ENCODE data around the gene SMYD3.

Gene SMYD3

GRCh38 chr1:246068619-246069509, 438.2 kb downstream of the SMYD3 start:
- no peak for DNase-seq
- Histone ChIP-seq H3K4me3 (ENCODE audit: low read depth, low read length) (no peak overlapping the region), H3K27me3 (no peaks in the 10 kb centered on the region), H3K36me3 (no peaks in the 10 kb centered on the region), H3K9me3 (no peaks in the 10 kb centered on the region), H3K4me1 (peaks cover 45% of the 10 kb centered on the region)
- no peak for TF ChIP-seq CTCF (IDR thresholded peaks at IDR 0.05; ENCODE audit: low read depth, low read length)

- no peaks in the 10 kb centered on the region for H3K9me3 ChIP-seq
- no peak for TF ChIP-seq CTCF (IDR thresholded peaks at IDR 0.05; ENCODE audit: low read depth, low read length)
- DNase-seq = no peak
- no peaks in the 10 kb centered on the region for H3K36me3 ChIP-seq
- no peak overlapping the region for H3K4me3 ChIP-seq (ENCODE audit: low read depth, low read length)
- peaks cover 43% of the 10 kb centered on the region for H3K4me1 ChIP-seq
- H3K27me3 ChIP-seq = no peaks in the 10 kb centered on the region
Measured at GRCh38 chr1:246068217-246068512, 438.9 kb downstream of the SMYD3 start.

- Histone ChIP-seq H3K4me3 (ENCODE audit: low read depth, low read length) (no peak overlapping the region), H3K27me3 (no peaks in the 10 kb centered on the region), H3K36me3 (no peaks in the 10 kb centered on the region), H3K9me3 (no peaks in the 10 kb centered on the region), H3K4me1 (peaks cover 43% of the 10 kb centered on the region)
- no peak for TF ChIP-seq CTCF (IDR thresholded peaks at IDR 0.05; ENCODE audit: low read depth, low read length)
- DNase-seq = no peak
Measured at GRCh38 chr1:246067432-246068216, 439.5 kb downstream of the SMYD3 start.

DNA sequence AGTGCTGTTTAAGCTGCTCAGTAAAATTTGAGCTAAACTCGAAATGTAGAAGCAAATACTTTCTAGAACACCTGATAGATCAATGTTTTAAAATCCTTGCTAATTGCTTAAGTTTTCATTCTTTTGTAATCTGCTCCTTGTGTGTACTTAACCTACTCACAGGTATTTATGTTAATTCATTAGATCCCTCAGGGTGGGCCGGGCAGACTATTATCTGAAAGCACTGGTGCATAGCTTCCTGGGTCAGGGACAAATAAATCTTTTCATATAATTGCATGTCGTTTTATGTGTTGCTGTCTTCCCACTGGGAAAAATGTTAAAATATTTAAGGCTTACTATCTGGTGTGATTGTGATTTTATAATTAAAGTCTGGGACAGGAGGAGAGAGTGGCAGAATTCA, 440.5 kb downstream of the SMYD3 start:
- Histone ChIP-seq H3K4me1 (peaks cover 43% of the 10 kb centered on the region), H3K9me3 (no peaks in the 10 kb centered on the region), H3K4me3 (ENCODE audit: low read depth, low read length) (no peak overlapping the region), H3K36me3 (no peaks in the 10 kb centered on the region), H3K27me3 (no peaks in the 10 kb centered on the region)
- DNase-seq = no peak
- TF ChIP-seq CTCF (IDR thresholded peaks at IDR 0.05; ENCODE audit: low read depth, low read length) = no peak

DNA sequence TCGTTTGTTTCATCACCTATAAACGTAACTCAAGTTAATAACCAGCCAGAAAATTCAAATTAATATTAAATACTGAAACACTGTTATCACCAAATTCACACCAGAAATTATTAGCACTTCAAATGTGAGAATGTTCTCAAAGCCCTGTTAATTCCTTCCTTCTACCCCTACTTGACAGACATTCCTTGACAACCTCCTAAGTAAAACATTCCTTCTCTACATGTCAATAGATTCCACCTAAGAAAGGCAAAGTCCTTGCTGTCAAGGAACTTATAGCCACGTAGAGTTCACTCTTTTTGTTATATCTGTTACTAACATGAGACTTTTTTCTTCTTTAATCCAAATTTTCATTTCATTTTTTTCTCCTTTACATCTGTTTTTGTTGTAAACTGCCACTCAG, 441.5 kb downstream of the SMYD3 start:
- Histone ChIP-seq H3K27me3 (no peaks in the 10 kb centered on the region), H3K9me3 (no peaks in the 10 kb centered on the region), H3K36me3 (no peaks in the 10 kb centered on the region), H3K4me1 (peaks cover 35% of the 10 kb centered on the region), H3K4me3 (ENCODE audit: low read depth, low read length) (no peak overlapping the region)
- TF ChIP-seq CTCF (IDR thresholded peaks at IDR 0.05; ENCODE audit: low read depth, low read length) = no peak
- DNase-seq = no peak

GRCh38 chr1:246064891-246065290, 442.2 kb downstream of the SMYD3 start:
- Histone ChIP-seq H3K27me3 (no peaks in the 10 kb centered on the region), H3K4me1 (peaks cover 30% of the 10 kb centered on the region), H3K9me3 (no peaks in the 10 kb centered on the region), H3K4me3 (ENCODE audit: low read depth, low read length) (no peak overlapping the region), H3K36me3 (no peaks in the 10 kb centered on the region)
- DNase-seq = no peak
- TF ChIP-seq CTCF (IDR thresholded peaks at IDR 0.05; ENCODE audit: low read depth, low read length) = no peak
